Heart left ventricle (tissue), 16 donors: Measurements from ENCODE around the gene ASIC1. TPM values are rescaled to one million over a fixed set of nuclear protein-coding genes. Genes with fewer than 3 reads are reported as not detected.

Experiments
- ATAC-seq, 4 donors: fragments of 200-7000 bp; cut with Tn5 transposase; one replicate each; pipeline ENCODE4 v1.9.1; 2020 to 2022; ENCODE audit warnings: moderate library complexity in 4 of 4, mild to moderate bottlenecking in 3 of 4, moderate number of reproducible peaks in 1 of 4
- DNase-seq, 5 donors: peaks; one replicate each; pipeline ENCODE4 v3.0.0-alpha.2; 2020
- H3K27ac ChIP-seq, 12 donors: fragments of 200-600 bp; sonication (generic) in 4 of 12; one replicate each; pipeline versions ENCODE4 v1.5.0 to v1.8.0; 2016 to 2022; ENCODE audit warnings: mild to moderate bottlenecking in 2 of 12
- H3K27me3 ChIP-seq, 9 donors: fragments of 200-600 bp; sonication (generic) in 2 of 9; one replicate each; pipeline versions ENCODE4 v1.5.1 to v1.8.0; 2016 to 2022; ENCODE audit warnings: mild to moderate bottlenecking in 3 of 9
- H3K36me3 ChIP-seq, 9 donors: fragments of 200-600 bp; sonication (generic) in 2 of 9; one replicate each; pipeline versions ENCODE4 v1.5.0 to v1.8.0; 2018 to 2022; ENCODE audit warnings: mild to moderate bottlenecking in 2 of 9
- H3K4me1 ChIP-seq, 12 donors: fragments of 200-600 bp; sonication (generic) in 4 of 12; one replicate each; pipeline versions ENCODE4 v1.5.0 to v1.8.0; 2016 to 2022; ENCODE audit warnings: mild to moderate bottlenecking in 3 of 12
- H3K4me3 ChIP-seq, 12 donors: fragments of 200-600 bp; sonication (generic) in 4 of 12; one replicate each; pipeline versions ENCODE4 v1.5.0 to v1.8.0; 2017 to 2022; ENCODE audit warnings: mild to moderate bottlenecking in 9 of 12, moderate library complexity in 4 of 12
- H3K9me3 ChIP-seq, 12 donors: fragments of 200-600 bp; sonication (generic) in 4 of 12; one replicate each; pipeline versions ENCODE4 v1.5.0 to v1.8.0; 2016 to 2022; ENCODE audit warnings: mild to moderate bottlenecking in 1 of 12
- POLR2A ChIP-seq, 2 donors: fragments of 450-650 bp; IDR thresholded peaks; one replicate each; pipeline ENCODE4 v1.6.1; 2017; ENCODE audit warnings: antibody characterized with exemption in 2 of 2, mild to moderate bottlenecking in 2 of 2, moderate library complexity in 2 of 2
- WGBS, 4 donors: extraction: QIAGEN DNeasy Blood & Tissue Kit in 2 of 4; methylation state at CpG; one replicate each; pipeline versions ENCODE4 v1.1.5 to v1.1.7; 2013 to 2018; 5-methylcytosine and 5-hydroxymethylcytosine counted together
- intact Hi-C, 10 donors: fragments of 100-400 bp; cut with DNase I; formaldehyde crosslinking; loops; one replicate each; pipeline versions ENCODE4 v1.11.1 to v1.14.2; 2022
- polyA plus RNA-seq, 2 donors: library from polyadenylated mRNA; stranded (reverse); fragments of 200-250 nt; gene quantifications; one replicate each; pipeline ENCODE4 v1.2.3, GENCODE V29; 2013
- total RNA-seq, 9 donors: library from RNA; depleted of rRNA in 2 of 9; stranded (reverse); fragments of >200 nt in 2 of 9; fragmentation: NEBNext Ultra II Directional in 3 of 9; extraction: Animal tissue kit (Norgen Biotek cat#: 25700) in 3 of 9; gene quantifications; one replicate each; pipeline versions ENCODE4 v1.1.0 to v1.2.4, GENCODE V29; 2016 to 2023
- TF ChIP-seq, protein P1 (sequence below), 12 donors: fragments of 200-600 bp; sonication (generic) in 4 of 12; IDR thresholded peaks; one replicate each; pipeline versions ENCODE4 v1.5.0 to v1.8.0; 2018 to 2022; ENCODE audit warnings: antibody characterized with exemption in 12 of 12, mild to moderate bottlenecking in 5 of 12
- donor health status: ischemic (EF 13 %, LVEDD 7.1; RV severe dilation, severe dysfunction).
- donor health status: healthy with polysubstance abuse.
- donor health status: DM: no; HTN: yes; CAD: no.
- donor health status: DM: no; HTN: no; CAD: no.
- donor health status: ischemic (EF 25% LVEDD 6.9; RV normal size, moderate dysfunction).
- donor health status: ischemic (EF 25% LVEDD 5.7; RV mildly dilated, moderate dysfunction).
- donor health status: healthy.
- donor health status: DM: yes; HTN: yes; CAD: no.
- donor health status: ischemic (EF 35%, LVEDD 5.7; RV mildly dilated, moderate dysfunction).
- donor health status: nonischemic (EF 11% LVEDD 7.7; RV severe dilation, severe dysfunction).
- donor health status: DM: yes; HTN: yes; CAD: no.
- donor health status: PGD.
- donor health status: ischemic (EF 29% LVEDD 5.4; RV normal size, mild dysfunction).
- donor health status: nonischemic (EF 23%, LVEDD 6.1; RV moderate dilation, normal function).

Gene ASIC1
- total and polyA plus RNA-seq, 11 donors, result 0.31 to 1.8 (median 0.71) TPM

DNA sequence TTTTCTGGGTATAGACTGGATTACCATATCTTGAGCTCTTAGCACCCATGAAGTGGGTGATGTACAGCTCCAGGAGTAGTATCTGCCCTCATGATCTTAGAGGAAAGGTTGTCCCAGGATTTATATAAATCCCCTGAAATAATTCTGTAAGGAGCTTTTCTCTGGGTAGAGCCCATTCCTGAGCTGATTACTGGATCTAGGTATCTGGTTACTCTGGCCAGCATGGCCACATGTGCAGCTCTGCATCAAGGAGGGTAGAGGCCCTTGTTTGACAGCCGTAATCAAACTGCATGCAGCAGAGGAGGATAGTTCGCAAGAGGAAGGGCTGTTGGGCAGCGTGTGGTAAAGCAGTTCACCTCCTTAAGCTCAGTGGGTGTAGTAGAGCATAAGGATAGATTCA is 63.1 kb downstream of the ASIC1 start:
- peaks cover 0 to 85% (median 73%) of the 10 kb centered on the region in 9 donors for H3K36me3 ChIP-seq
- no peak for DNase-seq
- 80 to 88% (median 85%) methylated on average over 3 of the region's 3 CpGs for WGBS, 4 donors
- intact Hi-C loops, result no loop called here
- H3K4me1 ChIP-seq, result peaks cover 0 to 40% (median 15%) of the 10 kb centered on the region in 12 donors
- ATAC-seq, result no peak
- TF ChIP-seq, protein P1, sequence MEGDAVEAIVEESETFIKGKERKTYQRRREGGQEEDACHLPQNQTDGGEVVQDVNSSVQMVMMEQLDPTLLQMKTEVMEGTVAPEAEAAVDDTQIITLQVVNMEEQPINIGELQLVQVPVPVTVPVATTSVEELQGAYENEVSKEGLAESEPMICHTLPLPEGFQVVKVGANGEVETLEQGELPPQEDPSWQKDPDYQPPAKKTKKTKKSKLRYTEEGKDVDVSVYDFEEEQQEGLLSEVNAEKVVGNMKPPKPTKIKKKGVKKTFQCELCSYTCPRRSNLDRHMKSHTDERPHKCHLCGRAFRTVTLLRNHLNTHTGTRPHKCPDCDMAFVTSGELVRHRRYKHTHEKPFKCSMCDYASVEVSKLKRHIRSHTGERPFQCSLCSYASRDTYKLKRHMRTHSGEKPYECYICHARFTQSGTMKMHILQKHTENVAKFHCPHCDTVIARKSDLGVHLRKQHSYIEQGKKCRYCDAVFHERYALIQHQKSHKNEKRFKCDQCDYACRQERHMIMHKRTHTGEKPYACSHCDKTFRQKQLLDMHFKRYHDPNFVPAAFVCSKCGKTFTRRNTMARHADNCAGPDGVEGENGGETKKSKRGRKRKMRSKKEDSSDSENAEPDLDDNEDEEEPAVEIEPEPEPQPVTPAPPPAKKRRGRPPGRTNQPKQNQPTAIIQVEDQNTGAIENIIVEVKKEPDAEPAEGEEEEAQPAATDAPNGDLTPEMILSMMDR (IDR thresholded peaks at IDR 0.05), result no peak
- TF ChIP-seq POLR2A (IDR thresholded peaks at IDR 0.05), result no peak
- H3K27ac ChIP-seq, result no peak overlapping the region
- no peaks in the 10 kb centered on the region for H3K27me3 ChIP-seq
- no peaks in the 10 kb centered on the region for H3K9me3 ChIP-seq
- no peak overlapping the region for H3K4me3 ChIP-seq

DNA sequence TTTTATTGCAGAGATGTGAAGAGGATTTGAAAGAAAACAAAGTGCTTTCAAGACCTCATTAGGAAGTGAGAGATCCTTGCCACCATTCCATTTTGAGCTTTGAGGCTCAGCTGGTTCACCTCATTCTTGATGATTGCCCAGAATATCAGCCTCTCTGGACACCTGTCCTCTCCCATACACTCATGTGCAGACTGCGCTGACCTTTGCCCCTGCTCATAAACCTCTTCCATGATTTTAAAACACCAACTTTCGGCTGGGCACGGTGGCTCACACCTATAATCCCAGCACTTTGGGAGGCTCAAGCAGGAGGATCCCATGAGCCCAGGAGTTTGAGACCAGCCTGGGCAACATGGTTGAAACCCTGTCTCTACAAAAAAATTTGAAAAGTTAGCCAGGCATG is 63.6 kb downstream of the ASIC1 start:
- no peak overlapping the region for H3K4me3 ChIP-seq
- ATAC-seq, result no peak
- no peaks in the 10 kb centered on the region for H3K27me3 ChIP-seq
- 94 to 98% (median 95%) methylated on average over 3 of the region's 3 CpGs for WGBS, 4 donors
- no peak overlapping the region for H3K27ac ChIP-seq
- peaks cover 0 to 80% (median 69%) of the 10 kb centered on the region in 9 donors for H3K36me3 ChIP-seq
- intact Hi-C loops, result no loop called here
- H3K9me3 ChIP-seq, result no peaks in the 10 kb centered on the region
- DNase-seq, result no peak
- TF ChIP-seq POLR2A (IDR thresholded peaks at IDR 0.05), result no peak
- TF ChIP-seq, protein P1 (IDR thresholded peaks at IDR 0.05), result no peak
- peaks cover 0 to 43% (median 17%) of the 10 kb centered on the region in 12 donors for H3K4me1 ChIP-seq

DNA sequence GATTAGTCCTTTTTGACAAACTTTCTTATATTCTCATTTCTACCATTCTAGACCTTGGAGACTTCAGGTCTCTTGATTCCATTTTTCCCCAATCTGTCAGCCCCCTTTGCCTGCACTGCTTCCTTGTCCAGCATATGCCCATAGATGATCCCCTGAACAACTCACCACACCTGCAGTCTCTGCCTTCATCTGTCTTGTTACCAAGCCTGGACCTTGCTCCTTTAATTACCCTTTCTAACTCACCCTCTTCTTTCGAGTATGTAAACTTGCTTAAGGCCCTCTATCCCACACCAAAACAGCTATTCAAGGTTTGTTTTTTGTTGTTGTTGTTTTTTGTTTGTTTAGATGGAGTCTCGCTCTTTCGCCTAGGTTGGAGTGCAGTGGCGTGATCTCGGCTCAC is 64.2 kb downstream of the ASIC1 start:
- Histone ChIP-seq H3K36me3 (peaks cover 0 to 77% (median 68%) of the 10 kb centered on the region in 9 donors), H3K27me3 (no peaks in the 10 kb centered on the region), H3K4me3 (no peak overlapping the region), H3K4me1 (peaks cover 0 to 38% (median 16%) of the 10 kb centered on the region in 12 donors), H3K27ac (no peak overlapping the region), H3K9me3 (no peaks in the 10 kb centered on the region)
- DNase-seq (no peak), ATAC-seq (no peak)
- TF ChIP-seq, protein P1 (IDR thresholded peaks at IDR 0.05), result no peak
- TF ChIP-seq POLR2A (IDR thresholded peaks at IDR 0.05), result no peak
- 75 to 94% (median 89%) methylated on average over 5 of the region's 5 CpGs for WGBS, 4 donors
- intact Hi-C loops, result no loop called here

DNA sequence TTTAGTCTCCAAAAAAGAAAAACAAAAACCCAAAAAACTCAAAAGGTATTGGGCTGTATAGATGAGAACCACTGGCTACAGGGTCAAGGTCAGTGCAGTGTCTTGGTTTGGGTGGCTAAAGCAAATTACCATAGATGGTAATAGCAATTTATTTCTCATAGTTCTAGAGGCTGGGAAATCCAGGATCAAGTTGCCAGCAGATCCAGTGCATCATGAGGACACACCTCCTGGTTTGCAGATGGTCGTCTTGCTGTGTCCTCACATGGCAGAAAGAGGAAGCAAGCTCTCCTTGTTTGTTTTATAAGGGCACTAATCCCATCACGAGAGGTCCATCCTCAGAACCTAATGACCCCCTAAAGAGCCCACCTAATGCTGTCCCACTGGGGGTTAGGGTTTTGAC is 65.8 kb downstream of the ASIC1 start:
- Histone ChIP-seq H3K9me3 (no peaks in the 10 kb centered on the region), H3K4me1 (peaks cover 0 to 35% (median 12%) of the 10 kb centered on the region in 12 donors), H3K4me3 (no peak overlapping the region), H3K27me3 (no peaks in the 10 kb centered on the region), H3K27ac (no peak overlapping the region), H3K36me3 (peaks cover 0 to 84% (median 77%) of the 10 kb centered on the region in 9 donors)
- TF ChIP-seq, protein P1 (IDR thresholded peaks at IDR 0.05), result no peak
- TF ChIP-seq POLR2A (IDR thresholded peaks at IDR 0.05), result no peak
- intact Hi-C loops, result no loop called here
- no peak for ATAC-seq
- WGBS, 4 donors, result 84 to 93% (median 86%) methylated on average over 2 of the region's 2 CpGs
- DNase-seq, result no peak
